Calu3 (cell line): Measurements from ENCODE around the gene OR10P1. TPM values are rescaled to one million over a fixed set of nuclear protein-coding genes. Genes with fewer than 3 reads are reported as not detected.

ENCODE experiments used
- BruUV-seq: library from RNA; stranded (reverse); fragments of 400-500 nt; replicated peaks from 2 replicates; lab custom pipeline; 2021; lab: Mats Ljungman, UMichigan
- CTCF ChIA-PET: fragments of 300-600 bp; sonication (Branson Sonifier 250); formaldehyde crosslinking; loops from one replicate; lab custom pipeline; 2022; ENCODE audit warnings: antibody characterized with exemption; lab: Charles Lee
- DNase-seq: peaks from one replicate; pipeline ENCODE4 v3.0.0; 2022
- H3K27ac Mint-ChIP-seq: one replicate; pipeline ENCODE4 v1.8.0; 2022; ENCODE audit warnings: mixed read lengths; ENCODE audit not compliant: unreplicated experiment
- H3K27me3 Mint-ChIP-seq: one replicate; pipeline ENCODE4 v1.8.0; 2022; ENCODE audit warnings: mixed read lengths; ENCODE audit not compliant: unreplicated experiment
- H3K36me3 Mint-ChIP-seq: one replicate; pipeline ENCODE4 v1.8.0; 2022; ENCODE audit warnings: mild to moderate bottlenecking, moderate library complexity, mixed read lengths; ENCODE audit not compliant: insufficient read depth, unreplicated experiment
- H3K4me1 Mint-ChIP-seq: one replicate; pipeline ENCODE4 v1.8.0; 2022; ENCODE audit warnings: mild to moderate bottlenecking, low read depth, mixed read lengths; ENCODE audit not compliant: unreplicated experiment
- H3K4me3 Mint-ChIP-seq: one replicate; pipeline ENCODE4 v1.8.0; 2022; ENCODE audit warnings: mild to moderate bottlenecking, low read depth, moderate library complexity, mixed read lengths; ENCODE audit not compliant: unreplicated experiment
- H3K9me3 Mint-ChIP-seq: one replicate; pipeline ENCODE4 v1.8.0; 2022; ENCODE audit warnings: low read depth, mixed read lengths; ENCODE audit not compliant: unreplicated experiment
- intact Hi-C: fragments of 100-400 bp; cut with micrococcal nuclease; formaldehyde crosslinking; loops from one replicate; pipeline ENCODE4 v1.10.0; 2022; ENCODE audit not compliant: unreplicated experiment
- total RNA-seq: library from RNA; stranded (reverse); gene quantifications from 2 replicates; pipeline ENCODE4 v1.2.3, GENCODE V29; 2022
- TF ChIP-seq, protein P1 (sequence below): fragments of 200-600 bp; IDR thresholded peaks from one replicate; pipeline ENCODE4 v1.8.0; 2022; ENCODE audit warnings: antibody characterized with exemption; ENCODE audit not compliant: unreplicated experiment

OR10P1 gene
- total RNA-seq, 1 experiment from 2014 or later = not detected

DNA sequence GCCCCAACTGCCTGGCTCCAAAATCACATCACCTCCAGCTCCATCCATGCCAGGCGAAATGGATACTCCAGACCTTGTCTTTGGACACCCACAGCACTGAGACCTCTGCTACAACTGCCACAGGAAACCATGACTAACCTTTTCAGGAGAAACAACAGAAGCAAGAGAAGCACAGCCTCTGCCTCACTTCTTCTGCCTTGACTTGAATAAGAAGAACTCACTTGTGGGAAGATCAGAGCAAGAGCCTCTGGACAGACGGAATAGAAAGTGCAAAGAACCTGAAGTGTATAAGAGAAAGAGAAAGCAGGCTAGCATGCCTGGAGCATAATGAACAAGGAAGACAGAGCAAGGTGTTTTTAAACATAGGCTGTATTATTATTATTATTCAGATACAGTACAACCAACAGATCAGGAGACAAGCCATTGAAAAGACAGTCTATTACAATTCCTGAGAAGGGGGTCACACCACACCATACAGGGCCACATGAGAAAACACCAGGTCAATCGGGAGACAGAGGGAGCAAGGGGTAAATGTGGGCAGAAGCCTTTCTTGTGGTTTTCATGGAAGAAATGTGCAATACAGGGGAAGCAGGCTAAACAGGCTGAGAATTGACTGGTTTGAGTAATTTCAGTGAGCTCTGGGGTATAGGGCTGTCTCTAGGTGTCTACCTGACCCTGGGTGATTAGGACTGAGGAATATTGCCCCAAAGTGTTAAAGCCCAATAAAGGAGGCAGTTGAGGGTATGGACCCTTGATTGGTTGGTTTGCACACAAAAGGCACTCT lies 7.4 kb upstream of the OR10P1 start:
- H3K9me3 Mint-ChIP-seq = peaks cover 4% of the 10 kb centered on the region

DNA sequence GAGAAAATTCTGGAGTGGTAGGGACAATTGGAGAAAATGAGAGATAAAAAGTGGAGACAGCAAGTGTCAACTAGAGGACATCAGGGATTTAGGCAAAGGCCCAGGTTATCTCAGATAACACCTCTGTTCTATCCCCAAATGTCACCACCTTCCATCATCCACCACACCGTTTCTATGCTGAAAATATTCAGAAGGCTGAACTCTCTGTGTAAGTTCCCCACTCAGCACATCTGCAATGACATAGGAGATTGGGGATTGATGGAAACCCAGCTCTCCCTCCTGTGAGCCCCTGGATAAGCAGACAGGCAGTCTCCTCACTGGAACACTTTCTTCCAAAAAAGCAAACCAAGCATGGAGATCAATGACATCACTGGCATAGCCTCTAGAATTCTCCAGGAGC lies 5.6 kb upstream of the OR10P1 start:
- CTCF ChIA-PET = no interaction called here
- H3K27me3 Mint-ChIP-seq = peaks cover 57% of the 10 kb centered on the region
- intact Hi-C loops = no loop called here
- H3K4me3 Mint-ChIP-seq = no peak overlapping the region
- BruUV-seq = no TSS peak
- H3K9me3 Mint-ChIP-seq = peaks cover 4% of the 10 kb centered on the region
- DNase-seq = no peak
- no peaks in the 10 kb centered on the region for H3K4me1 Mint-ChIP-seq
- no peak overlapping the region for H3K27ac Mint-ChIP-seq
- TF ChIP-seq, protein P1, sequence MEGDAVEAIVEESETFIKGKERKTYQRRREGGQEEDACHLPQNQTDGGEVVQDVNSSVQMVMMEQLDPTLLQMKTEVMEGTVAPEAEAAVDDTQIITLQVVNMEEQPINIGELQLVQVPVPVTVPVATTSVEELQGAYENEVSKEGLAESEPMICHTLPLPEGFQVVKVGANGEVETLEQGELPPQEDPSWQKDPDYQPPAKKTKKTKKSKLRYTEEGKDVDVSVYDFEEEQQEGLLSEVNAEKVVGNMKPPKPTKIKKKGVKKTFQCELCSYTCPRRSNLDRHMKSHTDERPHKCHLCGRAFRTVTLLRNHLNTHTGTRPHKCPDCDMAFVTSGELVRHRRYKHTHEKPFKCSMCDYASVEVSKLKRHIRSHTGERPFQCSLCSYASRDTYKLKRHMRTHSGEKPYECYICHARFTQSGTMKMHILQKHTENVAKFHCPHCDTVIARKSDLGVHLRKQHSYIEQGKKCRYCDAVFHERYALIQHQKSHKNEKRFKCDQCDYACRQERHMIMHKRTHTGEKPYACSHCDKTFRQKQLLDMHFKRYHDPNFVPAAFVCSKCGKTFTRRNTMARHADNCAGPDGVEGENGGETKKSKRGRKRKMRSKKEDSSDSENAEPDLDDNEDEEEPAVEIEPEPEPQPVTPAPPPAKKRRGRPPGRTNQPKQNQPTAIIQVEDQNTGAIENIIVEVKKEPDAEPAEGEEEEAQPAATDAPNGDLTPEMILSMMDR = no peak
- H3K36me3 Mint-ChIP-seq = no peaks in the 10 kb centered on the region

More for the DNA sequence above, 7.4 kb upstream of the OR10P1 start:
- Mint-ChIP-seq H3K4me3 (no peak overlapping the region), H3K27me3 (peaks cover 57% of the 10 kb centered on the region), H3K4me1 (no peaks in the 10 kb centered on the region), H3K36me3 (no peaks in the 10 kb centered on the region), H3K27ac (no peak overlapping the region)
- no peak for DNase-seq
- no TSS peak for BruUV-seq
- TF ChIP-seq, protein P1 = no peak
- intact Hi-C loops = no loop called here
- CTCF ChIA-PET = no interaction called here

DNA sequence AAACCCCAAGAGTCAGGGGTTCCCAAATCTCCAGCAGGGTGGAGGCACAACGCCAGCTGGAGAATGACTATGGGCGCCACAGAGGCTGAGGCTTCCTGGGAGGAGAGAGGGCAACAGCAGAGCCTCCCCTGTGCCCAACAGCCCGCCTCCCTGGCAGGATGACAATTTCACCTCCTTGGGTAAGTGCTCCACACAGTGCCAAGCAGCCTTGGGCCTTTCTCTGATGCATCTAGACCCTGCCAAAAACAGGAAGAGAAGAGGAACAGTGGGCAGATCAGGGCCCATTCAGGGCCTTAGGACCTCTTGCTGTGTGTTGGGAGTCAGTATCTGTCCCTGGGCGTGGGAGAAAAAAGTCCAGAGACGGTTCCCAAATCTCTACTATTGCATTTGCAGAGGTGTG lies 5.0 kb upstream of the OR10P1 start:
- peaks cover 4% of the 10 kb centered on the region for H3K9me3 Mint-ChIP-seq
- H3K36me3 Mint-ChIP-seq = no peaks in the 10 kb centered on the region
- TF ChIP-seq, protein P1 = no peak
- H3K27me3 Mint-ChIP-seq = peaks cover 62% of the 10 kb centered on the region
- CTCF ChIA-PET = no interaction called here
- no peaks in the 10 kb centered on the region for H3K4me1 Mint-ChIP-seq
- no TSS peak for BruUV-seq
- H3K27ac Mint-ChIP-seq = no peak overlapping the region
- intact Hi-C loops = no loop called here
- H3K4me3 Mint-ChIP-seq = no peak overlapping the region
- DNase-seq = no peak

DNA sequence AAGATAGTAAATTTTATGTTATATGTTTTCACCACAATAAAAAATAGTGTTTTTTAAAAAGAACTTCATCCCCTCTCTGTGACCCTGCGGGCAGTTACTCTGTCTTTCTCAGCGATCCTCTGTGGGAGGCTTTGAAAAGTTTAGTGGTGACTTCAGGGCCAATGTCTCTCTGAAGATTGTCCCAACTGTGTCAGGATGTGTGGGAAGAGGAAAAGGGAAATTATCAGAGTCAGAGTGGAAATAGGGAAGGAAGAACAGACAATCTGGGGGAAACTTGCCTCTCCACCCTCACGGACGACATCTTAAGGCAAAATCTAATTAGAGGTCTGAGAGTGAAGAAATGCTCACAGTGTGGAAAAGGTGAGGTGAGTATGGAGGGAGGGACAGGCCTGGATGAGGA lies 3.5 kb upstream of the OR10P1 start:
- no peaks in the 10 kb centered on the region for H3K36me3 Mint-ChIP-seq
- intact Hi-C loops = no loop called here
- H3K4me1 Mint-ChIP-seq = no peaks in the 10 kb centered on the region
- TF ChIP-seq, protein P1 = no peak
- H3K4me3 Mint-ChIP-seq = no peak overlapping the region
- H3K27me3 Mint-ChIP-seq = peaks cover 77% of the 10 kb centered on the region
- no TSS peak for BruUV-seq
- CTCF ChIA-PET = no interaction called here
- H3K27ac Mint-ChIP-seq = no peak overlapping the region
- DNase-seq = no peak
- H3K9me3 Mint-ChIP-seq = no peaks in the 10 kb centered on the region
